Transverse colon (tissue), 4 donors: ENCODE measurements around the gene WWOX.

Source experiments
- EP300 ChIP-seq: sonication (generic); formaldehyde crosslinking; IDR thresholded peaks from one replicate; pipeline ENCODE4 v1.6.1; 2017; ENCODE audit warnings: antibody characterized with exemption, low read depth
- POLR2A ChIP-seq: fragments of 450-650 bp; IDR thresholded peaks from one replicate; pipeline ENCODE4 v1.6.1; 2016; ENCODE audit warnings: antibody characterized with exemption, mild to moderate bottlenecking, moderate library complexity
- POLR2AphosphoS5 ChIP-seq, 3 donors: sonication (generic); formaldehyde crosslinking; IDR thresholded peaks; one replicate each; pipeline ENCODE4 v1.6.1; 2016; ENCODE audit warnings: antibody characterized with exemption in 3 of 3
- TF ChIP-seq, protein P1 (sequence below), 5 experiments: fragments of 200-600 bp in 3 of 5; fragments of 450-650 bp in 2 of 5; sonication (generic) in 3 of 5; IDR thresholded peaks; 1 replicate in 2 of 5; 2 replicates in 3 of 5; pipeline ENCODE4 v1.5.1; 2016 to 2017; ENCODE audit warnings: antibody characterized with exemption in 5 of 5, inconsistent platforms in 3 of 5, mild to moderate bottlenecking in 2 of 5, moderate library complexity in 1 of 5

- TF ChIP-seq POLR2AphosphoS5 (IDR thresholded peaks at IDR 0.05) (no peak), POLR2A (no peak), EP300 (no peak)
- TF ChIP-seq, protein P1, sequence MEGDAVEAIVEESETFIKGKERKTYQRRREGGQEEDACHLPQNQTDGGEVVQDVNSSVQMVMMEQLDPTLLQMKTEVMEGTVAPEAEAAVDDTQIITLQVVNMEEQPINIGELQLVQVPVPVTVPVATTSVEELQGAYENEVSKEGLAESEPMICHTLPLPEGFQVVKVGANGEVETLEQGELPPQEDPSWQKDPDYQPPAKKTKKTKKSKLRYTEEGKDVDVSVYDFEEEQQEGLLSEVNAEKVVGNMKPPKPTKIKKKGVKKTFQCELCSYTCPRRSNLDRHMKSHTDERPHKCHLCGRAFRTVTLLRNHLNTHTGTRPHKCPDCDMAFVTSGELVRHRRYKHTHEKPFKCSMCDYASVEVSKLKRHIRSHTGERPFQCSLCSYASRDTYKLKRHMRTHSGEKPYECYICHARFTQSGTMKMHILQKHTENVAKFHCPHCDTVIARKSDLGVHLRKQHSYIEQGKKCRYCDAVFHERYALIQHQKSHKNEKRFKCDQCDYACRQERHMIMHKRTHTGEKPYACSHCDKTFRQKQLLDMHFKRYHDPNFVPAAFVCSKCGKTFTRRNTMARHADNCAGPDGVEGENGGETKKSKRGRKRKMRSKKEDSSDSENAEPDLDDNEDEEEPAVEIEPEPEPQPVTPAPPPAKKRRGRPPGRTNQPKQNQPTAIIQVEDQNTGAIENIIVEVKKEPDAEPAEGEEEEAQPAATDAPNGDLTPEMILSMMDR (IDR thresholded peaks at IDR 0.05): no peak
Observed at GRCh38 chr16:79253100-79253631, 1153.7 kb downstream of the WWOX start.
